Vagina (tissue), 2 donors: ENCODE measurements around the gene TMEM178B.

Experiments used
- CTCF ChIP-seq, 3 experiments: fragments of 450-650 bp in 2 of 3; fragments of 200-600 bp in 1 of 3; sonication (generic) in 1 of 3; IDR thresholded peaks; one replicate each; pipeline ENCODE4 v1.5.1; 2017 to 2019; ENCODE audit warnings: antibody characterized with exemption in 3 of 3, mild to moderate bottlenecking in 2 of 3, moderate library complexity in 2 of 3
- POLR2A ChIP-seq, 2 donors: fragments of 450-650 bp; IDR thresholded peaks; one replicate each; pipeline ENCODE4 v1.6.1; 2017; ENCODE audit warnings: antibody characterized with exemption in 2 of 2, mild to moderate bottlenecking in 2 of 2, moderate library complexity in 2 of 2
- POLR2AphosphoS5 ChIP-seq, 2 donors: sonication (generic); formaldehyde crosslinking; IDR thresholded peaks; one replicate each; pipeline ENCODE4 v1.9.0; 2017; ENCODE audit warnings: antibody characterized with exemption in 2 of 2, mild to moderate bottlenecking in 2 of 2, low read depth in 1 of 2; ENCODE audit not compliant: insufficient read depth in 1 of 2

GRCh38 chr7:141073173-141073640 is 657 bp upstream of the TMEM178B start:
- TF ChIP-seq CTCF (IDR thresholded peaks at IDR 0.05) = no peak
- no peak for TF ChIP-seq POLR2A (IDR thresholded peaks at IDR 0.05)
- no peak for TF ChIP-seq POLR2AphosphoS5 (IDR thresholded peaks at IDR 0.05; ENCODE audit: insufficient read depth in 1 of 2, low read depth in 1 of 2)
